Fibroblast of lung (primary cell): ENCODE measurements around the gene DHX32. TPM values are rescaled to one million over a fixed set of nuclear protein-coding genes. Genes with fewer than 3 reads are reported as not detected.
"Not testable (repeated sequence)": the region's sequence is repeated elsewhere in the genome, so short reads cannot be mapped to it uniquely, and the experiment has no call there.

Experiments used
- DNase-seq, 2 donors: peaks; one replicate each; pipeline versions ENCODE4 v3.0.0 to v3.0.0-alpha.2; 2010; ENCODE audit warnings: low read depth in 2 of 2
- H2AFZ ChIP-seq: 2 replicates; pipeline ENCODE4 v1.5.1; 2012; ENCODE audit warnings: low read length, control low read depth, inconsistent platforms
- H3K27ac ChIP-seq: 2 replicates; pipeline ENCODE4 v1.5.1; 2011; ENCODE audit warnings: low read length, control low read depth; ENCODE audit not compliant: insufficient read depth
- H3K27me3 ChIP-seq: 2 replicates; pipeline ENCODE4 v1.5.1; 2011; ENCODE audit warnings: mild to moderate bottlenecking, low read length; ENCODE audit not compliant: control insufficient read depth, insufficient read depth
- H3K36me3 ChIP-seq: 2 replicates; pipeline ENCODE4 v1.5.1; 2011; ENCODE audit warnings: low read length; ENCODE audit not compliant: control insufficient read depth, insufficient read depth
- H3K4me1 ChIP-seq: 2 replicates; pipeline ENCODE4 v1.5.1; 2011; ENCODE audit warnings: low read length; ENCODE audit not compliant: control insufficient read depth, insufficient read depth; ENCODE audit errors: extremely low read depth
- H3K4me2 ChIP-seq: 2 replicates; pipeline ENCODE4 v1.5.1; 2011; ENCODE audit warnings: low read length, control low read depth; ENCODE audit not compliant: insufficient read depth; ENCODE audit errors: extremely low read depth
- H3K4me3 ChIP-seq, 4 experiments: fragments of 200-600 bp in 1 of 4; sonication (generic) in 1 of 4; replicated peaks in 1 of 4; 2 replicates each; pipeline ENCODE4 v1.5.1; 2011 to 2016; ENCODE audit warnings: low read length in 4 of 4, low read depth in 3 of 4, mild to moderate bottlenecking in 3 of 4, control low read depth in 2 of 4, inconsistent platforms in 1 of 4, mixed read lengths in 1 of 4; ENCODE audit not compliant: insufficient read depth in 1 of 4; ENCODE audit errors: control extremely low read depth in 1 of 4
- H3K79me2 ChIP-seq: 2 replicates; pipeline ENCODE4 v1.5.1; 2012; ENCODE audit warnings: mild to moderate bottlenecking, low read length, inconsistent platforms; ENCODE audit not compliant: control insufficient read depth, insufficient read depth
- H3K9ac ChIP-seq: 2 replicates; pipeline ENCODE4 v1.5.1; 2011; ENCODE audit warnings: mild to moderate bottlenecking, low read length, control low read depth; ENCODE audit not compliant: insufficient read depth
- H3K9me3 ChIP-seq: 2 replicates; pipeline ENCODE4 v1.5.1; 2012; ENCODE audit warnings: low read depth, low read length; ENCODE audit not compliant: control insufficient read depth, insufficient read depth
- H4K20me1 ChIP-seq: 2 replicates; pipeline ENCODE4 v1.5.1; 2011; ENCODE audit warnings: low read length; ENCODE audit not compliant: control insufficient read depth, insufficient read depth; ENCODE audit errors: extremely low read depth
- CTCF ChIP-seq, 2 donors: IDR thresholded peaks in 1 of 2; conservative IDR thresholded peaks in 1 of 2; 1 replicate in 1 of 2; 2 replicates in 1 of 2; pipeline ENCODE4 v1.5.1; 2011 to 2012; ENCODE audit warnings: low read length in 2 of 2, control low read depth in 1 of 2, inconsistent platforms in 1 of 2, low read depth in 1 of 2, mild to moderate bottlenecking in 1 of 2
- EZH2 ChIP-seq: IDR thresholded peaks from 2 replicates; pipeline ENCODE4 v1.5.1; 2012; ENCODE audit warnings: low read length, control low read depth, mild to moderate bottlenecking; ENCODE audit errors: missing control alignments
- polyA plus RNA-seq, 2 donors: library from polyadenylated mRNA; depleted of rRNA in 1 of 2; stranded (reverse) in 1 of 2; unstranded in 1 of 2; fragments of >200 nt; gene quantifications; 2 replicates each; pipeline ENCODE4 v1.2.1, GENCODE V29; 2011 to 2012; ENCODE audit warnings: missing spikeins in 1 of 2
- total RNA-seq: library from RNA; depleted of rRNA; stranded (reverse); fragments of >200 nt; gene quantifications from 2 replicates; pipeline ENCODE4 v1.2.1, GENCODE V29; 2014

The DHX32 gene
- total and polyA plus RNA-seq, 2 donors (not counting 1 experiment from before 2014, with no cell fraction given): 31.1 to 33.7 TPM

- H3K36me3 ChIP-seq: no peaks in the 10 kb centered on the region
- H3K27ac ChIP-seq: no peak overlapping the region
- DNase-seq: no peak
- TF ChIP-seq CTCF (conservative IDR thresholded peaks at IDR 0.05 in 1 of 2, IDR thresholded peaks at IDR 0.05 in 1 of 2; ENCODE audit: low read depth in 1 of 2, low read length in 2 of 2) (no peak), EZH2 (no peak)
- no peak overlapping the region for H3K4me2 ChIP-seq
- no peaks in the 10 kb centered on the region for H3K79me2 ChIP-seq
- H3K27me3 ChIP-seq: no peaks in the 10 kb centered on the region
- no peaks in the 10 kb centered on the region for H4K20me1 ChIP-seq
- H3K4me1 ChIP-seq: no peaks in the 10 kb centered on the region
- H3K9me3 ChIP-seq: no peaks in the 10 kb centered on the region
- no peak overlapping the region for H3K9ac ChIP-seq
- H3K4me3 ChIP-seq: no peak overlapping the region
- H2AFZ ChIP-seq: no peak overlapping the region
These were observed 35.9 kb upstream of the DHX32 start for GRCh38 chr10:125916977-125917376.

- H3K27me3 ChIP-seq, H4K20me1 ChIP-seq, H3K4me2 ChIP-seq, H3K9me3 ChIP-seq, H3K79me2 ChIP-seq, H3K36me3 ChIP-seq, H2AFZ ChIP-seq, H3K9ac ChIP-seq, H3K4me3 ChIP-seq, H3K4me1 ChIP-seq, H3K27ac ChIP-seq: not testable (repeated sequence)
- DNase-seq: peak in 1 of 2 donors; percentile 20
These were observed 32.2 kb upstream of the DHX32 start for GRCh38 chr10:125913277-125913676.

GRCh38 chr10:125911990-125912389, 30.9 kb upstream of the DHX32 start:
- no peak for TF ChIP-seq EZH2
- TF ChIP-seq CTCF (conservative IDR thresholded peaks at IDR 0.05 in 1 of 2, IDR thresholded peaks at IDR 0.05 in 1 of 2; ENCODE audit: low read depth in 1 of 2, low read length in 2 of 2): no peak
- Histone ChIP-seq H3K9ac (no peak overlapping the region), H3K4me1 (no peaks in the 10 kb centered on the region), H3K79me2 (no peaks in the 10 kb centered on the region), H3K27me3 (no peaks in the 10 kb centered on the region), H4K20me1 (no peaks in the 10 kb centered on the region), H2AFZ (no peak overlapping the region), H3K27ac (no peak overlapping the region), H3K9me3 (no peaks in the 10 kb centered on the region), H3K4me2 (no peak overlapping the region), H3K36me3 (no peaks in the 10 kb centered on the region), H3K4me3 (no peak overlapping the region)
- DNase-seq: no peak
